Measurements from ENCODE around the gene GFM1. TPM values are rescaled to one million over a fixed set of nuclear protein-coding genes. Genes with fewer than 3 reads are reported as not detected.

The GFM1 gene
- total RNA-seq, 4 donors from 2014 or later, result 26.2 to 71.2 (median 47.9) TPM

DNA sequence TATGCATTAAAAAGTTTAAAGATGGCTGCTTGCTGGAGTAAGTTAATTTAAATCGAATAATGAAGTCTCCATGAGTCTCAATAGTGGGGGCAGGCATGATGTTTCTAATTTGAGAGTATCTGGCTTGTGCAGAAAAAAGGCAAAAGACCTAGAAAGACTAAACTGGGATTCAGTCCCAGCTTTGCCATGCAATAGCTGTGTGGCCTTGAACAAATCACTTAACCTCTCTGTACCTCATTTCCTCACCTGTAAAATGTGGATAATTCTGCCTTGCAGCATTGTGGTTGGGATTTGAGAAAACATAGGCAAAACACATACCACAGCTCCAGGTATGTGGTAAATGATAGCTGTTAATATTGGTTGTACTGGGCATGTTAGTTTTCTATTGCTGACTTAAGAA is 19.5 kb downstream of the GFM1 start:
- no peak for DNase-seq
- Histone ChIP-seq H3K27ac (no peak overlapping the region), H3K4me3 (no peak overlapping the region), H3K27me3 (no peaks in the 10 kb centered on the region), H3K4me1 (peaks cover 0 to 18% (median 3%) of the 10 kb centered on the region in 4 donors), H3K9me3 (no peaks in the 10 kb centered on the region), H3K36me3 (peaks cover 0 to 50% (median 18%) of the 10 kb centered on the region in 4 donors)
- intact Hi-C loops (cut with DNase I; ENCODE audit: low total_unique reads), result loop anchor here (5.0 kb wide), 1 partner anchor 123 kb away; no protein-coding TSS in a partner anchor
- WGBS, 2 donors (ENCODE audit: low coverage in 1 of 2), result 89 to 94% methylated on average over 1 of the region's 1 CpG
- no peak for TF ChIP-seq POLR2A (IDR thresholded peaks at IDR 0.05)
- no peak for TF ChIP-seq CTCF (IDR thresholded peaks at IDR 0.05)
- TF ChIP-seq POLR2AphosphoS5 (IDR thresholded peaks at IDR 0.05), result no peak
- TF ChIP-seq EP300 (IDR thresholded peaks at IDR 0.05; ENCODE audit: low read depth), result no peak
- in situ Hi-C loops (cut with MboI; ENCODE audit: low pct_ligation_motif_present in 1 of 4, low pct_unique_long_range_greater_than_20kb in 1 of 4, low sequenced_read_pairs in 3 of 4), result loop anchor here in 2 of 4 donors (5.0 to 10.0 kb wide), 3 partner anchors 48 to 131 kb away; no protein-coding TSS in a partner anchor

DNA sequence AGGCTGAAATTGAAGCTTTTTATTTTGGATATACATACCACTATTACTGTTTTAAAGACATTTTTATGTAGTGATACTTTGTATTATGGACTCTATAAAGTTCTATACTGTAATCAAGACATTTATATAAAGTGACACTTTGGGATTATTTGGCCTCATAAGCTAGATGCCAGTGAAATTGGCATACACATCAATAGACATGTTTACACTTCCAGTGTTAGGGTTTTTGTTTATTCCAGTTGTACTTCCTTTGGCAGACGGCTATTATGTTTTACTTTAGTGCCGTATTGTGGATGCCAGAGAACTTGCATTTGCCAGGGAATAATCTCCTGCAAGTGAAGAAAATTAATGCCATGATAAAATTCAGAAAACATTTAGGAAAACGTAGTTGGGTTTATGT is 22.1 kb downstream of the GFM1 start:
- H3K27ac ChIP-seq, result no peak overlapping the region
- WGBS, 2 donors (ENCODE audit: low coverage in 1 of 2), result 70 to 80% methylated on average over 3 of the region's 3 CpGs
- H3K36me3 ChIP-seq, result peaks cover 0 to 42% (median 19%) of the 10 kb centered on the region in 4 donors
- TF ChIP-seq CTCF (IDR thresholded peaks at IDR 0.05) (no peak), POLR2AphosphoS5 (IDR thresholded peaks at IDR 0.05) (no peak), EP300 (IDR thresholded peaks at IDR 0.05; ENCODE audit: low read depth) (no peak), POLR2A (IDR thresholded peaks at IDR 0.05) (no peak)
- H3K9me3 ChIP-seq, result no peaks in the 10 kb centered on the region
- no peaks in the 10 kb centered on the region for H3K27me3 ChIP-seq
- no peak overlapping the region for H3K4me3 ChIP-seq
- H3K4me1 ChIP-seq, result peaks cover 0 to 21% (median 6%) of the 10 kb centered on the region in 4 donors
- no peak for DNase-seq
- intact Hi-C loops (cut with DNase I; ENCODE audit: low total_unique reads) (no loop called here), in situ Hi-C loops (cut with MboI; ENCODE audit: low pct_ligation_motif_present in 1 of 4, low pct_unique_long_range_greater_than_20kb in 1 of 4, low sequenced_read_pairs in 3 of 4) (loop anchor here in 1 of 4 donors (10.0 kb wide), 1 partner anchor 128 kb away; no protein-coding TSS in a partner anchor)

DNA sequence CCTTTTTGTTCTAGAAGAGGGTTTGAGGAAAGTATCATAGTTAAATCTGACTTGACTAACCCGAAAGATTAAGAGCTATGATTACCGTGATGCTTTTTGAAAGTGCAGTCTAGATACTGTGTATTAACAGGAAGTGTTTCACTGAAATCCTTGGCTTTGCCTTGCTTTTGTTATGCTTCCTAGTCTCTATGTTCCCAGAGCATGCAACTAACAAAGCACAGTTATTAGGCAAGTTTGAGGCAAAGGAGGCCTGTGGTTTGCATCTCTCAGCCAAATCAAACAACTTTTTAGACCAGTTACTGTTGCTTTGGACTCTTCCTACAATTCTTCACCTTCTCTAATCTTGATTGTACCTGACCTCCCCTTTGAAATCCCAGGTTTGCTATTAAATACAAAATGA is 24.2 kb downstream of the GFM1 start:
- no peak for DNase-seq
- peaks cover 0 to 38% (median 13%) of the 10 kb centered on the region in 4 donors for H3K36me3 ChIP-seq
- no peak for TF ChIP-seq CTCF (IDR thresholded peaks at IDR 0.05)
- H3K9me3 ChIP-seq, result no peaks in the 10 kb centered on the region
- H3K4me1 ChIP-seq, result peaks cover 0 to 22% (median 7%) of the 10 kb centered on the region in 4 donors
- 83 to 86% methylated on average over 1 to 2 of the region's 2 CpGs for WGBS, 2 donors (ENCODE audit: low coverage in 1 of 2)
- intact Hi-C loops (cut with DNase I; ENCODE audit: low total_unique reads) (no loop called here), in situ Hi-C loops (cut with MboI; ENCODE audit: low pct_ligation_motif_present in 1 of 4, low pct_unique_long_range_greater_than_20kb in 1 of 4, low sequenced_read_pairs in 3 of 4) (loop anchor here in 1 of 4 donors (10.0 kb wide), 1 partner anchor 126 kb away; no protein-coding TSS in a partner anchor)
- no peak overlapping the region for H3K4me3 ChIP-seq
- no peak overlapping the region for H3K27ac ChIP-seq
- no peaks in the 10 kb centered on the region for H3K27me3 ChIP-seq

- Histone ChIP-seq H3K36me3 (peaks cover 0 to 24% (median 5%) of the 10 kb centered on the region in 4 donors), H3K27ac (peak overlapping the region; percentile 82 to 91 (median 85)), H3K9me3 (no peaks in the 10 kb centered on the region), H3K4me1 (peaks cover 0 to 24% (median 7%) of the 10 kb centered on the region in 4 donors), H3K4me3 (peak overlapping the region; percentile 26 to 56 (median 51)), H3K27me3 (no peaks in the 10 kb centered on the region)
- intact Hi-C loops (cut with DNase I; ENCODE audit: low total_unique reads), result no loop called here
- no peak for TF ChIP-seq EP300 (IDR thresholded peaks at IDR 0.05; ENCODE audit: low read depth)
- no peak for TF ChIP-seq POLR2AphosphoS5 (IDR thresholded peaks at IDR 0.05)
- TF ChIP-seq CTCF (IDR thresholded peaks at IDR 0.05), result no peak
- no peak for TF ChIP-seq POLR2A (IDR thresholded peaks at IDR 0.05)
- in situ Hi-C loops (cut with MboI; ENCODE audit: low pct_ligation_motif_present in 1 of 4, low pct_unique_long_range_greater_than_20kb in 1 of 4, low sequenced_read_pairs in 3 of 4), result no loop called here
- whole genome bisulfite sequencing, 2 donors (ENCODE audit: low coverage in 1 of 2), result 13 to 44% methylated on average over 1 to 6 of the region's 6 CpGs
- no peak for DNase-seq
Observed at GRCh38 chr3:158671821-158672214, 27.5 kb downstream of the GFM1 start.

Measured in transverse colon (tissue), 4 donors.